OCI-LY7 (cell line): ENCODE data around the gene CSH2.

Source experiments
- EZH2phosphoT487 ChIP-seq: fragments of 200-600 bp; sonication (generic); IDR thresholded peaks from 2 replicates; pipeline ENCODE4 v1.6.1; 2018; ENCODE audit warnings: low read depth, borderline replicate concordance, mild to moderate bottlenecking, mixed run types, antibody characterized with exemption, low read length, moderate library complexity, mixed read lengths
- TF ChIP-seq, protein P1 (sequence below): fragments of 200-600 bp; sonication (generic); conservative IDR thresholded peaks from 2 replicates; pipeline ENCODE4 v1.5.1; 2014; ENCODE audit warnings: mild to moderate bottlenecking, antibody characterized with exemption, low read length, moderate library complexity, mixed read lengths

DNA sequence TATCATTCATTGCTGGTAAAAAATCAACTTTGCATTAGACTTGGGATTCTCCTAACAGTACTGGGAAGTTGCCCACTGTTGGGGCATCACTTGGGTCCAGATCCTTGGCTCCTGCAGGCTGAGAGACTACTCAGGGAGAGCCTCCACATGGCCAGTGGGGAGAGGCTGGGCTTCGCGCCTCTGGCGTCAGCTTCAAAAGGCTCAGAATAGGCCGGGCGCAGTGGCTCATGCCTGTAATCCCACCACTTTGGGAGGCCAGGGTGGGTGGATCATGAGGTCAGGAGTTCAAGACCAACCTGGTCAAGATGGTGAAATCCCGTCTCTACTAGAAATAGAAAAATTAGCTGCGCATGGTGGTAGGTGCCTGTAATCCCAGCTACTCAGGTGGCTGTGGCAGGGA is 41.0 kb upstream of the CSH2 start:
- TF ChIP-seq EZH2phosphoT487 = no peak
- TF ChIP-seq, protein P1, sequence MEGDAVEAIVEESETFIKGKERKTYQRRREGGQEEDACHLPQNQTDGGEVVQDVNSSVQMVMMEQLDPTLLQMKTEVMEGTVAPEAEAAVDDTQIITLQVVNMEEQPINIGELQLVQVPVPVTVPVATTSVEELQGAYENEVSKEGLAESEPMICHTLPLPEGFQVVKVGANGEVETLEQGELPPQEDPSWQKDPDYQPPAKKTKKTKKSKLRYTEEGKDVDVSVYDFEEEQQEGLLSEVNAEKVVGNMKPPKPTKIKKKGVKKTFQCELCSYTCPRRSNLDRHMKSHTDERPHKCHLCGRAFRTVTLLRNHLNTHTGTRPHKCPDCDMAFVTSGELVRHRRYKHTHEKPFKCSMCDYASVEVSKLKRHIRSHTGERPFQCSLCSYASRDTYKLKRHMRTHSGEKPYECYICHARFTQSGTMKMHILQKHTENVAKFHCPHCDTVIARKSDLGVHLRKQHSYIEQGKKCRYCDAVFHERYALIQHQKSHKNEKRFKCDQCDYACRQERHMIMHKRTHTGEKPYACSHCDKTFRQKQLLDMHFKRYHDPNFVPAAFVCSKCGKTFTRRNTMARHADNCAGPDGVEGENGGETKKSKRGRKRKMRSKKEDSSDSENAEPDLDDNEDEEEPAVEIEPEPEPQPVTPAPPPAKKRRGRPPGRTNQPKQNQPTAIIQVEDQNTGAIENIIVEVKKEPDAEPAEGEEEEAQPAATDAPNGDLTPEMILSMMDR = no peak
